CD4-positive, alpha-beta T cell treated with Interleukin-17A for 4 hours (primary cell): ENCODE results near the gene ALK.

Experiments used
- DNase-seq: peaks from one replicate; pipeline ENCODE4 v3.0.0-alpha.2; 2020; ENCODE audit warnings: mixed read lengths

The ALK gene

GRCh38 chr2:29443151-29443550, 478.2 kb downstream of the ALK start:
- DNase-seq, result no peak

- DNase-seq, result no peak
Observed at GRCh38 chr2:29440921-29441623, 480.3 kb downstream of the ALK start.

- no peak for DNase-seq
Observed at GRCh38 chr2:29433920-29434319, 487.5 kb downstream of the ALK start.

- DNase-seq, result no peak
Observed at GRCh38 chr2:29433128-29433527, 488.3 kb downstream of the ALK start.

GRCh38 chr2:29431485-29431884, 489.9 kb downstream of the ALK start:
- no peak for DNase-seq

GRCh38 chr2:29430382-29431112, 490.8 kb downstream of the ALK start:
- DNase-seq, result no peak

- DNase-seq, result no peak
Observed at GRCh38 chr2:29426354-29426753, 495.0 kb downstream of the ALK start.

GRCh38 chr2:29425866-29426265, 495.5 kb downstream of the ALK start:
- no peak for DNase-seq

GRCh38 chr2:29423061-29423666, 498.2 kb downstream of the ALK start:
- no peak for DNase-seq

- DNase-seq, result no peak
Observed at GRCh38 chr2:29420999-29421782, 500.2 kb downstream of the ALK start.

- DNase-seq, result no peak
Observed at GRCh38 chr2:29420464-29420863, 500.9 kb downstream of the ALK start.

GRCh38 chr2:29417630-29418029, 503.8 kb downstream of the ALK start:
- DNase-seq, result no peak

- DNase-seq, result no peak
Observed at GRCh38 chr2:29412197-29412925, 509.0 kb downstream of the ALK start.

GRCh38 chr2:29405707-29406106, 515.7 kb downstream of the ALK start:
- DNase-seq, result no peak

- no peak for DNase-seq
Observed at GRCh38 chr2:29405266-29405665, 516.1 kb downstream of the ALK start.

GRCh38 chr2:29401994-29402393, 519.4 kb downstream of the ALK start:
- DNase-seq, result no peak

- no peak for DNase-seq
Observed at GRCh38 chr2:29400930-29401653, 520.3 kb downstream of the ALK start.

- DNase-seq, result no peak
Observed at GRCh38 chr2:29398384-29399237, 522.8 kb downstream of the ALK start.

- DNase-seq, result no peak
Observed at GRCh38 chr2:29397713-29398112, 523.7 kb downstream of the ALK start.

- no peak for DNase-seq
Observed at GRCh38 chr2:29397039-29397438, 524.3 kb downstream of the ALK start.

- DNase-seq, result no peak
Observed at GRCh38 chr2:29394981-29395350, 526.4 kb downstream of the ALK start.
